NCI-H2029 treated with DMSO at 0.1 percent for 48 hours (cell line): Measurements from ENCODE around the gene OR52E4.

Source experiments
- DNase-seq: peaks from one replicate; lab custom pipeline; 2025; lab: John Stamatoyannopoulos, UW

The OR52E4 gene

DNA sequence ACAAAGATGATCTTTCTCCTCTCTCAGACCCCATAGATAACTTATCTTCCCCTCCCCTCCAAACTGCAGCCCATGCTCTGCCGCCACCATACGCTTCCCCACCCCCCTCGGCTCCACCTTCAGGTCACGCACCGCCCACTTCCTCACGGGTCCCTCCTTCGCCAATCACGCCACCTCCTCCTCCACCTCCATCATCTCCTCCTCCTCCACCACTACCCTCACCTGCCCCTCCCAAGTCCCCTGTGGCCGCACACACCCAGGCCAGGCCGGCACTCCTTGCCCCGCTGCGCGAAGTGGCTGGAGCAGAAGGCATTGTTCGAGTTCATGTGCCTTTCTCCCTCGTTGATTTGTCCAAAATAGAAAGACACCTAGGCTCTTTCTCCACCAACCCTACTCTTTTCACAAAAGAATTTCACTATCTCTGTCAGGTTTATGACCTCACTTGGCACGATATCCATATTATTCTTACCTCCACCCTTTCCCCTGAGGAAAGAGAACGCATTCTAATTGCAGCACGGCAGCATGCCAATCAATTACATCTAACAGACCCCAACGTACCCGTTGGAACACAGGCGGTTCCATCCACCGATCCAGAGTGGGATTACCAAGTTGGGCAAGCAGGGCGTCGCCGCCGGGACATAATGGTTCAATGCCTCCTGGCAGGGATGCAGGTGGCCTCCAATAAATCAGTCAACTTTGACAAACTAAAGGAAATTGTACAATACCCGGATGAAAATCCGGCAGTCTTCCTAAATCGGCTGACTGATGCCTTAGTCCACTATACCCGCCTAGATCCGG, 49.3 kb downstream of the OR52E4 start:
- no peak for DNase-seq

DNA sequence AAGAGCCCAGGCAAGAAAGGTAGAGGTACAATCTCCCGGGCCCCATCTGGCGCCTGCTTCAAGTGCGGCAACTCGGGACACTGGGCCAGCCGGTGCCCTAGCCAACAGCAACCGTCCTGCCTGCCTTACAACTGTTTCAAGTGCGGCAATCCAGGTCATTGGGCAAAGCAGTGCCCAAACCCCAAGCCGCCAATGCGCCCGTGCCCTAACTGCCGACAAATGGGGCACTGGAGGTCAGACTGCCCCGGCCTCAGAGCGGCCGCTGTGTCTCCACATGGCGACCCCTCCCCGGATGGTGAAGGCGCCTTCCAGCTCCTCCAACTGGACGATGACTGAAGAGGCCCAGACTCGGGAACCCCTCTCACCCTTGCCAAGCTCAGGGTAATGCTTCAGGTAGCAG, 50.2 kb downstream of the OR52E4 start:
- no peak for DNase-seq

DNA sequence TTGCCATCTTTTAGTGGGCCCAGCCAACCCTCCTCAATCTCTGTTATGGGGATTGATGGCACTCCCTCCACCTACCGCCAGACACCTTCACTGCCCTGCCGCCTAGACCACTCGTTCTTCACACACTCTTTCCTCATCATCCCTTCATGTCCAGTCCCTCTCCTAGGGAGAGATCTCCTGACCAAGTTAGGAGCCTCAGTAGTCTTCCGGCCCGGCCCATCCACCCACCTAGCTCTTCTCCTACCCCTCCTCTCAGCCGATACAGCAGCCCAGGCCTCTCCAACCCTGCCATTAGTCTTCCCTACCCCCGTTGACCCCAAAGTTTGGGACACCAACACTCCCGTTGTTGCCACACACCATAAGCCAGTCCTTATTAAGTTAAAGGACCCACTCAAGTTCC, 50.6 kb downstream of the OR52E4 start:
- no peak for DNase-seq

DNA sequence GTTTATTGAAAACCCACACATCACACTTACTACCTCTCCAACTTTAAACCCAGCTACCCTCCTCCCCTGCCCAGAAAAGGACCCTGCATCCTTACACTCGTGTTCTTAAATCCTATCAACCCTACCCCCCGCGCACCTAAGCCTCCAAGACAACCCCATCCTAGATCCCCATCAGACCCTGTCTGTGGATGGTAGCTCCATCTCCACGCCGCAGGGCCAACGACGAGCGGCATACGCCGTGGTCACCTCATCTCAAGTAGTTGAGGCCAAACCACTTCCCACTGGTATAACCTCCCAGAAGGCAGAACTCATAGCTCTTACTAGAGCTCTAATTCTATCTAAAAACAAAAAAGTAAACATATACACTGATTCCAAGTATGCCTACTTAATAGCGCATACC, 52.2 kb downstream of the OR52E4 start:
- DNase-seq = no peak

DNA sequence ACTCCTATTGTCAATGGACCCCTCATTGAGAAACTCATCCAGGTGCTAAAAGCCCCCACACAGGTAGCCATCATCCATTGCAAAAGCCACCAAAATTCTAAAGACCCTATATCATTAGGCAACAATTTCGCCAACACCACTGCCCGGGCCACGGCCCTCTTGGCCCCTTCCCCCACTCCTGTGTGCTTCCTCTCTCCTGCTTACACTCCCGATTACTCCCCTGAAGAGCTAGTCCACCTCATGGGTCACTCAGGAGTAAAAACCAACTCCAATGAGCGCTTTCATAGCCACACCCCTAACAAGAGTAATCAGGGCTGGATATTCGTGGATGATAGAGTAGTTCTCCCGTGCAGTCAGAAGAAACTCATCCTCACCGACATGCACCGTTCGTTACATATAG, 52.7 kb downstream of the OR52E4 start:
- no peak for DNase-seq
